Esophagus mucosa (tissue), 1 donor: ENCODE data around the gene WT1. TPM values are rescaled to one million over a fixed set of nuclear protein-coding genes. Genes with fewer than 3 reads are reported as not detected.

Experiments
- ATAC-seq: fragments of 200-7000 bp; cut with Tn5 transposase; one replicate; pipeline ENCODE4 v1.9.1; 2020
- total RNA-seq: library from RNA; stranded (reverse); gene quantifications from one replicate; pipeline ENCODE4 v1.2.4, GENCODE V29; 2023
- donor health status: DM: yes; HTN: yes; CAD: no.

Gene WT1
- total RNA-seq, 1 donor from 2014 or later = not detected

GRCh38 chr11:32421992-32422391, 13.3 kb downstream of the WT1 start:
- ATAC-seq = no peak

GRCh38 chr11:32420937-32421901, 14.1 kb downstream of the WT1 start:
- no peak for ATAC-seq

- no peak for ATAC-seq
These were observed 15.2 kb downstream of the WT1 start for GRCh38 chr11:32420139-32420538.

GRCh38 chr11:32418836-32419235, 16.5 kb downstream of the WT1 start:
- ATAC-seq = no peak

- no peak for ATAC-seq
These were observed 17.5 kb downstream of the WT1 start for GRCh38 chr11:32417806-32418205.

- no peak for ATAC-seq
These were observed 19.0 kb downstream of the WT1 start for GRCh38 chr11:32416301-32416700.

- no peak for ATAC-seq
These were observed 20.4 kb downstream of the WT1 start for GRCh38 chr11:32414925-32415324.

- ATAC-seq = no peak
These were observed 23.3 kb downstream of the WT1 start for GRCh38 chr11:32411942-32412615.

GRCh38 chr11:32405592-32405991, 29.7 kb downstream of the WT1 start:
- ATAC-seq = no peak

- no peak for ATAC-seq
These were observed 32.5 kb downstream of the WT1 start for GRCh38 chr11:32402836-32403235.

GRCh38 chr11:32400670-32401369, 34.5 kb downstream of the WT1 start:
- no peak for ATAC-seq

- no peak for ATAC-seq
These were observed 35.1 kb downstream of the WT1 start for GRCh38 chr11:32400196-32400595.

- no peak for ATAC-seq
These were observed 38.3 kb downstream of the WT1 start for GRCh38 chr11:32396991-32397390.

- ATAC-seq = no peak
These were observed 39.0 kb downstream of the WT1 start for GRCh38 chr11:32396331-32396730.

- ATAC-seq = no peak
These were observed 40.2 kb downstream of the WT1 start for GRCh38 chr11:32395127-32395526.

GRCh38 chr11:32392840-32393239, 42.5 kb downstream of the WT1 start:
- no peak for ATAC-seq

- ATAC-seq = no peak
These were observed 43.3 kb downstream of the WT1 start for GRCh38 chr11:32391956-32392553.

GRCh38 chr11:32391479-32391878, 43.9 kb downstream of the WT1 start:
- ATAC-seq = no peak

- ATAC-seq = no peak
These were observed 44.6 kb downstream of the WT1 start for GRCh38 chr11:32390712-32391111.

- no peak for ATAC-seq
These were observed 46.2 kb downstream of the WT1 start for GRCh38 chr11:32388871-32389770.

- ATAC-seq = no peak
These were observed 47.0 kb downstream of the WT1 start for GRCh38 chr11:32388365-32388764.

- ATAC-seq = no peak
These were observed 47.9 kb downstream of the WT1 start for GRCh38 chr11:32387411-32387810.
